PC-9 (cell line): ENCODE measurements around the gene GALNT10. TPM values are rescaled to one million over a fixed set of nuclear protein-coding genes. Genes with fewer than 3 reads are reported as not detected.
A peak's percentile ranks its signal among the peaks of the same experiment; 100 is the strongest.

ENCODE experiments used
- BruUV-seq: library from RNA; stranded (reverse); fragments of 400-500 nt; replicated peaks from 2 replicates; lab custom pipeline; 2021; lab: Mats Ljungman, UMichigan
- CTCF ChIA-PET: fragments of 300-600 bp; sonication (Branson Sonifier 250); formaldehyde crosslinking; loops from one replicate; lab custom pipeline; 2022; ENCODE audit warnings: antibody characterized with exemption; lab: Charles Lee
- POLR2A ChIA-PET: fragments of 300-600 bp; sonication (Branson Sonifier 250); formaldehyde crosslinking; loops from one replicate; lab custom pipeline; 2022; ENCODE audit warnings: antibody characterized with exemption; ENCODE audit not compliant: unreplicated experiment; lab: Charles Lee
- DNase-seq, 2 experiments: peaks; one replicate each; pipeline versions ENCODE4 v3.0.0 to v3.0.0-alpha.2; 2015 to 2022; ENCODE audit warnings: mixed read lengths in 1 of 2
- H2AFZ ChIP-seq: fragments of 200-600 bp; sonication (generic); 2 replicates; pipeline ENCODE4 v1.8.1; 2017; ENCODE audit warnings: antibody characterized with exemption
- H3F3A ChIP-seq: fragments of 200-600 bp; sonication (generic); 2 replicates; pipeline ENCODE4 v1.8.1; 2017; ENCODE audit warnings: antibody characterized with exemption, mild to moderate bottlenecking, low read depth; ENCODE audit not compliant: insufficient read depth
- H3K27ac ChIP-seq: fragments of 200-600 bp; sonication (generic); 2 replicates; pipeline ENCODE4 v1.6.1; 2016; ENCODE audit warnings: mixed run types
- H3K27me3 ChIP-seq: fragments of 200-600 bp; sonication (generic); 2 replicates; pipeline ENCODE4 v1.6.1; 2016; ENCODE audit warnings: low read depth, mixed run types; ENCODE audit not compliant: insufficient read depth
- H3K36me3 ChIP-seq: fragments of 200-600 bp; sonication (generic); 2 replicates; pipeline ENCODE4 v1.6.1; 2016; ENCODE audit warnings: low read depth, mixed run types
- H3K4me1 ChIP-seq: fragments of 200-600 bp; sonication (generic); replicated peaks from 2 replicates; pipeline ENCODE4 v1.6.1; 2016; ENCODE audit warnings: mixed run types; ENCODE audit not compliant: insufficient read depth
- H3K4me2 ChIP-seq: fragments of 200-600 bp; sonication (generic); 2 replicates; pipeline ENCODE4 v1.6.1; 2017; ENCODE audit warnings: mixed run types
- H3K4me3 ChIP-seq: fragments of 200-600 bp; sonication (generic); 2 replicates; pipeline ENCODE4 v1.6.1; 2016; ENCODE audit warnings: mixed run types
- H3K79me2 ChIP-seq: fragments of 200-600 bp; sonication (generic); 2 replicates; pipeline ENCODE4 v1.6.1; 2017; ENCODE audit warnings: low read depth, mixed run types
- H3K9me2 ChIP-seq: fragments of 200-600 bp; sonication (generic); 2 replicates; pipeline ENCODE4 v1.8.1; 2017; ENCODE audit warnings: mild to moderate bottlenecking; ENCODE audit not compliant: insufficient read depth
- H3K9me3 ChIP-seq: fragments of 200-600 bp; sonication (generic); 2 replicates; pipeline ENCODE4 v1.8.1; 2016; ENCODE audit warnings: low read depth; ENCODE audit not compliant: insufficient read depth
- H4K20me1 ChIP-seq: fragments of 200-600 bp; sonication (generic); 2 replicates; pipeline ENCODE4 v1.8.1; 2017; ENCODE audit not compliant: insufficient read depth
- EZH2 ChIP-seq: fragments of 200-600 bp; sonication (generic); IDR thresholded peaks from 2 replicates; pipeline ENCODE4 v1.8.0; 2017; ENCODE audit warnings: antibody characterized with exemption, low read depth
- intact Hi-C: fragments of 100-400 bp; cut with micrococcal nuclease; formaldehyde crosslinking; loops from one replicate; pipeline ENCODE4 v1.10.0; 2022; ENCODE audit not compliant: unreplicated experiment
- total RNA-seq: library from RNA; stranded (reverse); gene quantifications from 2 replicates; pipeline ENCODE4 v1.2.3, GENCODE V29; 2021
- TF ChIP-seq, protein P1 (sequence below): fragments of 200-600 bp; sonication (generic); conservative IDR thresholded peaks from 2 replicates; pipeline ENCODE4 v1.6.1; 2017; ENCODE audit warnings: mixed run types, antibody characterized with exemption, mild to moderate bottlenecking, moderate library complexity

Gene GALNT10
- total RNA-seq, 1 experiment from 2014 or later, result 101 TPM

- ChIA-PET CTCF (interaction anchor here (1.0 kb wide), 1 partner anchor 122 kb away, joined by 3 read pairs; no protein-coding TSS in a partner anchor), POLR2A (interaction anchor here (0.5 to 0.6 kb wide), 5 partner anchors 10 to 495 kb away, joined by 4 to 28 read pairs (median 9); no protein-coding TSS in a partner anchor)
- Histone ChIP-seq H3F3A (peaks cover 51% of the 10 kb centered on the region), H3K4me3 (peak overlapping the region; percentile 21; the same call in 1 of the 2 replicates), H3K4me1 (peaks cover 76% of the 10 kb centered on the region), H3K9me3 (no peaks in the 10 kb centered on the region), H3K4me2 (peak overlapping the region; percentile 97), H3K27ac (no peak overlapping the region), H3K27me3 (no peaks in the 10 kb centered on the region), H2AFZ (no peak overlapping the region), H4K20me1 (peaks cover 9% of the 10 kb centered on the region; the same call in 1 of the 2 replicates), H3K9me2 (no peaks in the 10 kb centered on the region), H3K36me3 (peaks cover 10% of the 10 kb centered on the region; the same call in 1 of the 2 replicates), H3K79me2 (peaks cover 70% of the 10 kb centered on the region)
- DNase-seq, result peak; percentile 47 to 53
- TF ChIP-seq, protein P1, sequence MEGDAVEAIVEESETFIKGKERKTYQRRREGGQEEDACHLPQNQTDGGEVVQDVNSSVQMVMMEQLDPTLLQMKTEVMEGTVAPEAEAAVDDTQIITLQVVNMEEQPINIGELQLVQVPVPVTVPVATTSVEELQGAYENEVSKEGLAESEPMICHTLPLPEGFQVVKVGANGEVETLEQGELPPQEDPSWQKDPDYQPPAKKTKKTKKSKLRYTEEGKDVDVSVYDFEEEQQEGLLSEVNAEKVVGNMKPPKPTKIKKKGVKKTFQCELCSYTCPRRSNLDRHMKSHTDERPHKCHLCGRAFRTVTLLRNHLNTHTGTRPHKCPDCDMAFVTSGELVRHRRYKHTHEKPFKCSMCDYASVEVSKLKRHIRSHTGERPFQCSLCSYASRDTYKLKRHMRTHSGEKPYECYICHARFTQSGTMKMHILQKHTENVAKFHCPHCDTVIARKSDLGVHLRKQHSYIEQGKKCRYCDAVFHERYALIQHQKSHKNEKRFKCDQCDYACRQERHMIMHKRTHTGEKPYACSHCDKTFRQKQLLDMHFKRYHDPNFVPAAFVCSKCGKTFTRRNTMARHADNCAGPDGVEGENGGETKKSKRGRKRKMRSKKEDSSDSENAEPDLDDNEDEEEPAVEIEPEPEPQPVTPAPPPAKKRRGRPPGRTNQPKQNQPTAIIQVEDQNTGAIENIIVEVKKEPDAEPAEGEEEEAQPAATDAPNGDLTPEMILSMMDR, result no peak
- TF ChIP-seq EZH2, result no peak
- intact Hi-C loops, result loop anchor here (2.0 to 10.0 kb wide), 2 partner anchors 16 to 420 kb away; no protein-coding TSS in a partner anchor
- no TSS peak for BruUV-seq
Measured at GRCh38 chr5:154194345-154195329, 4.1 kb downstream of the GALNT10 start.

DNA sequence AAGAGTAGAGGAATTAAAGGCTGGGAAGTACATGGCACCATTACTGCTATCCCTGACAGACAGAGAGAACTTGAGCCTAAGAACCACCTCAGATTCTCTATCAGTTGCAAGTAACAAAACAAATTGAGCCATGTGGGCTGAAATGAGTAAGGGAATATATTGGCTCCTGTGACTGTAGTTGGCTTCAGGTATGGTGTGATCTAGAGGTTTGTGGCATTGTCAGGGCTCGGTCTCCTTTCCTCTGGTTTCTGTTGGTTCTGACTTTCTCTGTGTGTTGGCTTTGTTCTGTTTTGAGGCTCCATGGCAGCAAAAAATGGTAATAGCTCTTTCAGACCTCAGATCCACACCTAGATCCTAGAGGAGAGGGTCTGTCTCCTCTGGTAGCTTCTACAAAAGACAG lies 5.7 kb downstream of the GALNT10 start:
- Histone ChIP-seq H3K79me2 (peaks cover 80% of the 10 kb centered on the region), H3K4me3 (no peak overlapping the region), H3F3A (peaks cover 49% of the 10 kb centered on the region), H3K27me3 (no peaks in the 10 kb centered on the region), H3K27ac (peak overlapping the region; percentile 66; the same call in 1 of the 2 replicates), H3K4me2 (peak overlapping the region; percentile 61), H3K9me2 (no peaks in the 10 kb centered on the region), H2AFZ (no peak overlapping the region), H3K4me1 (peaks cover 81% of the 10 kb centered on the region), H3K9me3 (no peaks in the 10 kb centered on the region), H3K36me3 (peaks cover 10% of the 10 kb centered on the region; the same call in 1 of the 2 replicates), H4K20me1 (peaks cover 9% of the 10 kb centered on the region; the same call in 1 of the 2 replicates)
- DNase-seq, result peak in 1 of 2 experiments; percentile 6
- TF ChIP-seq EZH2, result no peak
- TF ChIP-seq, protein P1, result no peak
- intact Hi-C loops, result loop anchor here (10.0 kb wide), 1 partner anchor 419 kb away; no protein-coding TSS in a partner anchor
- BruUV-seq, result no TSS peak
- ChIA-PET POLR2A (interaction anchor here (0.6 kb wide), 1 partner anchor 104 kb away, joined by 5 read pairs; no protein-coding TSS in a partner anchor), CTCF (interaction anchor here (1.1 to 1.3 kb wide), 2 partner anchors 19 to 124 kb away, joined by 3 to 4 read pairs; no protein-coding TSS in a partner anchor)
